ENCODE results near the gene SOHLH1.
"Not testable (repeated sequence)": the region's sequence is repeated elsewhere in the genome, so short reads cannot be mapped to it uniquely, and the experiment has no call there.

The SOHLH1 gene

GRCh38 chr9:135676891-135677290, 22.4 kb downstream of the SOHLH1 start:
- no peak for DNase-seq

- DNase-seq, result no peak
These were observed 24.3 kb downstream of the SOHLH1 start for GRCh38 chr9:135674977-135675376.

GRCh38 chr9:135673941-135674340, 25.3 kb downstream of the SOHLH1 start:
- DNase-seq, result no peak

GRCh38 chr9:135672786-135673185, 26.5 kb downstream of the SOHLH1 start:
- DNase-seq, result not testable (repeated sequence)

- no peak for DNase-seq
These were observed 27.7 kb downstream of the SOHLH1 start for GRCh38 chr9:135671591-135672041.

- DNase-seq, result no peak
These were observed 28.3 kb downstream of the SOHLH1 start for GRCh38 chr9:135670721-135671590.

- DNase-seq, result no peak
These were observed 29.5 kb downstream of the SOHLH1 start for GRCh38 chr9:135669616-135670285.

GRCh38 chr9:135669018-135669417, 30.3 kb downstream of the SOHLH1 start:
- DNase-seq, result not testable (repeated sequence)

- no peak for DNase-seq
These were observed 31.7 kb downstream of the SOHLH1 start for GRCh38 chr9:135667463-135668001.

GRCh38 chr9:135666534-135667462, 32.5 kb downstream of the SOHLH1 start:
- DNase-seq, result no peak

GRCh38 chr9:135665795-135666189, 33.5 kb downstream of the SOHLH1 start:
- no peak for DNase-seq

- peak; percentile 52 for DNase-seq
These were observed 34.2 kb downstream of the SOHLH1 start for GRCh38 chr9:135664801-135665794.

GRCh38 chr9:135664266-135664665, 35.0 kb downstream of the SOHLH1 start:
- no peak for DNase-seq

GRCh38 chr9:135663857-135664256, 35.4 kb downstream of the SOHLH1 start:
- DNase-seq, result no peak

GRCh38 chr9:135663451-135663770, 35.9 kb downstream of the SOHLH1 start:
- DNase-seq, result no peak

- DNase-seq, result peak; percentile 79
These were observed 36.4 kb downstream of the SOHLH1 start, which contains the start of gene LCN9 for GRCh38 chr9:135662758-135663450. Gene LCN9 (plus strand): TSS chr9:135663309. CDS start chr9:135663322, 13 bp downstream.

GRCh38 chr9:135661816-135662560, 37.3 kb downstream of the SOHLH1 start:
- no peak for DNase-seq

GRCh38 chr9:135660407-135660806, 38.9 kb downstream of the SOHLH1 start:
- no peak for DNase-seq

- no peak for DNase-seq
These were observed 40.0 kb downstream of the SOHLH1 start for GRCh38 chr9:135659252-135659651.

GRCh38 chr9:135657416-135657815, 41.9 kb downstream of the SOHLH1 start:
- no peak for DNase-seq
